ENCODE data around the gene PRKG1.

PRKG1 gene

GRCh38 chr10:51653025-51653424 is 578.7 kb downstream of the PRKG1 start:
- Histone ChIP-seq H3K36me3 (ENCODE audit: insufficient read depth, low read length) (no peaks in the 10 kb centered on the region), H3K79me2 (ENCODE audit: insufficient read depth, low read length) (no peaks in the 10 kb centered on the region), H3K9me3 (ENCODE audit: insufficient read depth, low read depth, low read length) (no peaks in the 10 kb centered on the region), H3K9me2 (replicated peaks; ENCODE audit: low read depth, low read length) (no peaks in the 10 kb centered on the region), H4K20me1 (ENCODE audit: insufficient read depth, low read length, poor library complexity, severe bottlenecking) (no peaks in the 10 kb centered on the region), H3K4me1 (ENCODE audit: insufficient read depth, low read length, poor library complexity, severe bottlenecking) (no peaks in the 10 kb centered on the region), H3K9ac (ENCODE audit: low read depth, low read length, poor library complexity, severe bottlenecking) (no peak overlapping the region), H3F3A (ENCODE audit: low read depth) (no peaks in the 10 kb centered on the region), H3K4me2 (ENCODE audit: low read depth, low read length, poor library complexity, severe bottlenecking) (no peak overlapping the region), H3K4me3 (ENCODE audit: low read length, poor library complexity, severe bottlenecking) (no peak overlapping the region), H2AFZ (ENCODE audit: low read length) (no peak overlapping the region), H3K27me3 (ENCODE audit: insufficient read depth, low read length, poor library complexity, severe bottlenecking) (no peaks in the 10 kb centered on the region)
- TF ChIP-seq EZH2phosphoT487 (IDR thresholded peaks at IDR 0.05; ENCODE audit: borderline replicate concordance) (no peak), CTCF (conservative IDR thresholded peaks at IDR 0.05; ENCODE audit: low read length) (no peak)

GRCh38 chr10:51654918-51655317 is 580.6 kb downstream of the PRKG1 start:
- Histone ChIP-seq H3K79me2 (ENCODE audit: insufficient read depth, low read length) (no peaks in the 10 kb centered on the region), H3K9ac (ENCODE audit: low read depth, low read length, poor library complexity, severe bottlenecking) (no peak overlapping the region), H3K4me2 (ENCODE audit: low read depth, low read length, poor library complexity, severe bottlenecking) (no peak overlapping the region), H3K9me2 (replicated peaks; ENCODE audit: low read depth, low read length) (no peaks in the 10 kb centered on the region), H3K27me3 (ENCODE audit: insufficient read depth, low read length, poor library complexity, severe bottlenecking) (no peaks in the 10 kb centered on the region), H3K36me3 (ENCODE audit: insufficient read depth, low read length) (no peaks in the 10 kb centered on the region), H3K4me1 (ENCODE audit: insufficient read depth, low read length, poor library complexity, severe bottlenecking) (no peaks in the 10 kb centered on the region), H3K4me3 (ENCODE audit: low read length, poor library complexity, severe bottlenecking) (no peak overlapping the region), H3F3A (ENCODE audit: low read depth) (no peaks in the 10 kb centered on the region), H3K9me3 (ENCODE audit: insufficient read depth, low read depth, low read length) (no peaks in the 10 kb centered on the region), H4K20me1 (ENCODE audit: insufficient read depth, low read length, poor library complexity, severe bottlenecking) (no peaks in the 10 kb centered on the region), H2AFZ (ENCODE audit: low read length) (no peak overlapping the region)
- TF ChIP-seq EZH2phosphoT487 (IDR thresholded peaks at IDR 0.05; ENCODE audit: borderline replicate concordance): no peak
- TF ChIP-seq CTCF (conservative IDR thresholded peaks at IDR 0.05; ENCODE audit: low read length): no peak

GRCh38 chr10:51656503-51656902 is 582.2 kb downstream of the PRKG1 start:
- no peak overlapping the region for H3K4me3 ChIP-seq (ENCODE audit: low read length, poor library complexity, severe bottlenecking)
- no peaks in the 10 kb centered on the region for H3K9me3 ChIP-seq (ENCODE audit: insufficient read depth, low read depth, low read length)
- H3K4me1 ChIP-seq (ENCODE audit: insufficient read depth, low read length, poor library complexity, severe bottlenecking): no peaks in the 10 kb centered on the region
- no peak overlapping the region for H3K4me2 ChIP-seq (ENCODE audit: low read depth, low read length, poor library complexity, severe bottlenecking)
- no peaks in the 10 kb centered on the region for H3K27me3 ChIP-seq (ENCODE audit: insufficient read depth, low read length, poor library complexity, severe bottlenecking)
- H3K79me2 ChIP-seq (ENCODE audit: insufficient read depth, low read length): no peaks in the 10 kb centered on the region
- H4K20me1 ChIP-seq (ENCODE audit: insufficient read depth, low read length, poor library complexity, severe bottlenecking): no peaks in the 10 kb centered on the region
- no peak overlapping the region for H2AFZ ChIP-seq (ENCODE audit: low read length)
- no peak overlapping the region for H3K9ac ChIP-seq (ENCODE audit: low read depth, low read length, poor library complexity, severe bottlenecking)
- no peaks in the 10 kb centered on the region for H3K36me3 ChIP-seq (ENCODE audit: insufficient read depth, low read length)
- H3F3A ChIP-seq (ENCODE audit: low read depth): no peaks in the 10 kb centered on the region
- no peaks in the 10 kb centered on the region for H3K9me2 ChIP-seq (replicated peaks; ENCODE audit: low read depth, low read length)
- TF ChIP-seq CTCF (conservative IDR thresholded peaks at IDR 0.05; ENCODE audit: low read length) (no peak), EZH2phosphoT487 (IDR thresholded peaks at IDR 0.05; ENCODE audit: borderline replicate concordance) (no peak)

All from Loucy (cell line).